Pulmonary artery endothelial cell (primary cell): ENCODE results near the gene PTGIR. TPM values are rescaled to one million over a fixed set of nuclear protein-coding genes. Genes with fewer than 3 reads are reported as not detected.

Experiments
- total RNA-seq: library from RNA; depleted of rRNA; stranded (reverse); fragments of >200 nt; gene quantifications from 2 replicates; pipeline ENCODE4 v1.2.3, GENCODE V29; 2014

PTGIR gene
- total RNA-seq, 1 donor from 2014 or later = 7.9 TPM

Other genes with a start within 250 kb of the PTGIR start
- 0.07 and 0.25 TPM in 2 replicates for gene CCDC8, start 211.5 kb downstream of the PTGIR start, total RNA-seq
- under 0.01 TPM in 1 of 2 replicates, not detected in the other for gene PNMA8C, start 196.2 kb downstream of the PTGIR start, total RNA-seq
- 0.20 and 1.7 TPM in 2 replicates for gene PNMA8A, start 153.5 kb downstream of the PTGIR start, total RNA-seq
- 0.07 and 0.11 TPM in 2 replicates for gene PNMA8B, start 129.2 kb downstream of the PTGIR start, total RNA-seq
- 175 and 224 TPM in 2 replicates for gene CALM3, start 23.8 kb downstream of the PTGIR start, total RNA-seq
- not detected in 2 replicates for gene GNG8, start 11.1 kb upstream of the PTGIR start, total RNA-seq
- gene DACT3, start 36.1 kb upstream of the PTGIR start, total RNA-seq = 0.66 and 1.3 TPM in 2 replicates
- 39.4 and 49.7 TPM in 2 replicates for gene PRKD2, start 92.0 kb upstream of the PTGIR start, total RNA-seq
- 15.4 and 21.3 TPM in 2 replicates for gene FKRP, start 121.0 kb upstream of the PTGIR start, total RNA-seq
- 86.7 and 90.7 TPM in 2 replicates for gene STRN4, start 121.4 kb upstream of the PTGIR start, total RNA-seq
- gene SLC1A5, start 163.5 kb upstream of the PTGIR start, total RNA-seq = 54.9 and 105 TPM in 2 replicates
- gene AP2S1, start 225.8 kb upstream of the PTGIR start, total RNA-seq = 149 and 203 TPM in 2 replicates
- 21.4 and 30.5 TPM in 2 replicates for gene ARHGAP35, start 235.9 kb upstream of the PTGIR start, total RNA-seq